Cortex of kidney (tissue), 1 donor: ENCODE data around the gene C9orf85.
"Not testable (repeated sequence)": the region's sequence is repeated elsewhere in the genome, so short reads cannot be mapped to it uniquely, and the experiment has no call there.

Experiments
- DNase-seq: peaks from one replicate; lab custom pipeline; 2025; lab: John Stamatoyannopoulos, UW

C9orf85 gene

DNA sequence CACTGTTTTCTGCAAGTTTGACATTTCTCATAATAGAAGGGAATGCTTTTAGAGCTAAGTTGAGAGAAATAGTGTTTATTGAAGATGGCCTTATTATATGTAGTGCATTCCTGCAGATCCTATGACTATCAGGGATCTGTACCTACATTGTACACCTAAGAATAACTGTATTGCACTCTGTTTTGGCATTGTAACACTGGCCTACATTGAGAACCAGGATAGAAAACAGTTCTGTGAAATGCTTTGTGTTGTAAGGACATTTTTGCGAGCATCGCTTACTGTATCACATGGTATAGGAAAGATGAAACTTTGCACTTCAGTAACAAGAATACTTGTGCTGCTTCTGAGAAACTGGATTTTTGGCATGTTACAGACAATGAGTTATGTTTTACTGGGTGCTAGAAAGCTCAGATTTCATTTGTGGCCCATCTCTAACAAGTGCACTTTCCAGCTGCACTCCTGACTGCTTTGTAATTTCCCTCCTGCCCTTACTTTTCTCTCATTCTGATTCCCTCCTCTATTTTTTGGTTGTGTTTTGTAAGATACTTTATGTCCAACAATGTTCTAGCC lies 30.6 kb downstream of the C9orf85 start:
- no peak for DNase-seq

DNA sequence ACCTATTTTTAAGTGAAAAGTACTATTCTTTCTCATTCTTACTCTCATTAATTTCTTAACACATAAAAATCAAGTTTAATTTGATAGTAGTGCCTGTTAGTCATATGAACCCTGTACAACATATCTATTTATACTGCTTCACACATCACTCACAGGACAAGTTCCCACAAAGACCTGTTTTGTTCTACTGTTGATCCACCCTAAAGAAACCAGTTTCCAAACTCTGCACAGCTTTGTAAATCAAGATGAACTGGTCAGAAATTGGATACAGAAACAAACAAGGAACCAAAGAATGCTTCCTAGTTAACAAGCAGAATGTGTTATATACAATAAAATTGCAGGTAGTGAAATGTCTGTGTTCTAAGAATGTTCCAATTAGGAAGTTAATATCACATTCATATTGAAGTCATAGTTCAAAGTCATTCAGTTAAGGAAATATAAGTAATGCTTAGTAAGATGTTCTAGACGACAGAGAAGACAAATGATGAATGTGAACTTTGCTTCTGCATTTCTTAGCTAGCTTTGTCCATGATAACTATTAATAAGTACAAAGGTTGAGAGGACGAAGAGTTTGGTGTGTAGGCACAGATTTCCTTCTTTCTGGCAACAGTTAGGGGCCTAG lies 33.4 kb downstream of the C9orf85 start:
- no peak for DNase-seq

DNA sequence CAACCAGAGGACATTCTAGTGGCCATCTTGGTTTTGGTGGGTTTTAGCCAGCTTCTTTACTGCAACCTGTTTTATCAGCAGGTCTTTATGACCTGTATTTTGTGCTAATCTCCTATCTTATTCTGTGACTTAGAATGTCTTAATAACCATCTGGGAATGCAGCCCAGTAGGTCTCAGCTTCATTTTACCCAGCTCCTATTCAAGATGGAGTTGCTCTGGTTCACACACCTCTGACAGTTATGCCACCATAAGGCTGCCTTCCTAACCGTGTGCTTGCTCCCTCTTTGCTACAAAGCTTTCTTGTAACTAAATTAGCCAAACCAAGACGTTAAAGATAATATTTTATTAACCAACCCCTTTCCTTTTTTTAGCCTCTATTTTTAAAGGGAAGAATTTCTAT lies 43.2 kb downstream of the C9orf85 start:
- not testable (repeated sequence) for DNase-seq

DNA sequence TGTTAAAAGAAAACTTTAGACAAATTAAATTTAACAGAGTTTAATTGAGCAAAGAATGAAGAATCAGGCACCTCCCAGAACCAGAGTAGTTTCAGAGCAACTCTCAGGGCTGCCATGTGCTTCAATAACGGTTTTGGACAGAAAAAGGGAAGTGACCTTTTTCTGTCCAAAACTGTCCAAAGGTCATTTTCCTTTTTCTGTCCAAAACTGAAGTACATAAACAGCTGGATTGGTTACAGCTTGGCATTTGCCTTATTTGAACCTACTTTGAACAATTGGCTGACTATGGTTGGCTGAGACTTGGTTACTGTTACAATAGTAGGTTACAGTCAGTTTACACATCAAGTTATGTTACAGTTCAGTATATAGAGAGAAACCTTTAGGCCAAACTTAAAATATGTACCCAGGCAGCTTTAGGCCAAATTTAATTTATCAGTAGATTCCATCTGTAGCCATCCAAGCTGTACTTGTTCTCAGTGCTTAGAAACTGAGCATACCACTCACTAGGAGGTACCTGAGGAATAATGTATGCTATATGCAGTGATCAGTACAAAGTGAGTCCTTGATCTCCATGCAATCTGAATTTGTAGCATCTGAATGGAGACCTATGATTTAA lies 44.0 kb downstream of the C9orf85 start:
- no peak for DNase-seq

DNA sequence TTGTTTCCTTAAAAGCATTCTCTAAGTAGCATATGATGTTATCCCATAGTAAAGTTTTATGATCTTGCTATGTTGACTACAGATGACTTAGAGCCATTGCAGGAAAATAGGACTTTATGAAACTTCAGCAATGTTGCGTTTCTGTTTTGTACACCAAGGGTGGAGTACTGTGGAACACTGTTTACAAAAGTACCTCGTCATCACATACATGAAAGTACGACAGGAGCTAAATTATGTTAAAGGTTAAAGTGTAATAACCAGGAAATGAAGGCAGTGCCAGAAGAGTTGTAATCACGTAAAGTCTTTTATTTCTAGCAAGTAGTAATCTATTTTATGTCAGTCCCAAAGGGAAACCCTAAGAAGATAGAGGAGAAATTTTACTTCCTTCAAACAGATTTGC lies 50.9 kb downstream of the C9orf85 start:
- DNase-seq = no peak

DNA sequence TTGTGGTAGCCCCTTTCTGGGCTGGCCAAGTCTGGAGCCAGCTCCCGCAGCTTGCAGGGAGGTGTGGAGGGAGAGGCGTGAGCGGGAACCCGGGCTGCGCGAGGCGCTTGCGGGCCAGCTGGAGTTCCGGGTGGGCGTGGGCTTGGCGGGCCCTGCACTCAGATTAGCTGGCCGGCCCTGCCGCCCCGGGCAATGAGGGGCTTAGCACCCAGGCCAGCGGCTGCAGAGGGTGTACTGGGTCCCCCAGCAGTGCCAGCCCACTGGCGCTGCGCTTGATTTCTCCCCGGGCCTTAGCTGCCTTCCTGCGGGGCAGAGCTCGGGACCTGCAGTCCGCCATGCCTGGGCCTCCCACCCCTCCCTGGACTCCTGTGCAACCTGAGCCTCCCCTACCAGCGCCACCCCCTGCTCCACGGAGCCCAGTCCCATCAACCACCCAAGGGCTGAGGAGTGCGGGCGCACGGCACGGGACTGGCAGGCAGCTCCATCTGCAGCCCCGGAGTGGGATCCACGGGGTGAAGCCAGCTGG lies 52.1 kb downstream of the C9orf85 start:
- not testable (repeated sequence) for DNase-seq

DNA sequence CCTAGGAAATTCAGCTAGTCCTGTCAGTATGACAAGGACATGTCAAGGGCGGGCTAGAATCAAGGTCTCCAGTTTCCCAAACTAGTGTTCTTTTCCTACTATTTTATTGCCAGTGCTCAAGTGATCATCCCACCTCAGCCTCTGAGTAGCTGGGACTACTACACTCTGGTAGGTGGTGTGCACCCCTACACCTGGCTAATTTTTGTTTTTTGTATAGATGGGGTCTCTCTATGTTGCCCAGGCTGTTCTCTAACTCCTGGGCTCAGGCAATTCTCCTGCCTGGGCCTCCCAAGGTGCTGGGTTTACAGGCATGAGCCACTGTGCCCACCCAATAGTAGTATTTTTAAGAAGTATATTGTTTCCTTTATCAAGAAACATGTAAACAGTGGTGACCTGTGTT lies 54.0 kb downstream of the C9orf85 start:
- DNase-seq = no peak

DNA sequence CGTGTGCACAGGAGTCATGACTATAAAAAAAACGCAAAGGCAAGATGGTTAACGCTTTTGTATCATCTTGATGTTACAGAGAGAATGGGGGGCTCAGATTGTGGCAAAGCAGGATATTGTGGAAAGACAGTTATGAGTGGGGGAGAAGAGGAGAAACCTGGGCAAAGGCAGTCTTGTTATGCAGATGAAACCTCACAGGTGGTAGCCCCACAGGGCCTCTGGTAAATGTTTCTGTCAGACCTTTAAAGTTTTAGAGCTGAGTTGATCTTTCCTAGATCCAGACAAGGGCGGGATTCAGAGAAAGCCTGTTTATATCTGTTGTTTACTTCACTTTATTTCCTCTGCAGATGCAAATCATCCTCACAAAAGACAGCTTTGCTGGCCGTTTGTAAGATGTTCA lies 55.2 kb downstream of the C9orf85 start:
- no peak for DNase-seq

DNA sequence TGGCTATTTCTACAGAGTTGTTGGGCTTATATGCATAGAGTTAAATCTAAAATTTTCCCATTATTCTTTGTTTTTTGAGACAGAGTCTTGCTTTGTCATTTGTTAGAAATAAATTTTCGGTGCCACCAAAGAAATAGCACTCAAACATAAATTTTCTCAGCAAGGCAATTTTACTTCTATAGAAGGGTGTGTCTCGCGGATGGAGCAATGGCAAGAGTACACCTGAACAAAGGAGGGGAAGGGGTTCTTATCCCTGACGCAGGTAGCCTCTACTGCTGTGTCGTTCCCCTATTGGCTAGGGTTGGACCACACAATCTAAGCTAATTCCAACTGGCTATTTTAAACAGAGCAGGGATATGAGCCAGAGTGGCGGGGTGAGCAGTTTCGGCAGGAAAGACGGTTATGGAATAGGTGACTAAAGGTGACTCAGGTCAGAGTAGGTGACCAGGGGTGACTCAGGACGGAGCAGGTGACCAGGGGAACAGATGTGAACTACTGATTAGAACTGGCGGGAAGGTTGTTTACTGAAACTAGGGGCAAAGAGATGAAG lies 57.2 kb downstream of the C9orf85 start:
- no peak for DNase-seq

DNA sequence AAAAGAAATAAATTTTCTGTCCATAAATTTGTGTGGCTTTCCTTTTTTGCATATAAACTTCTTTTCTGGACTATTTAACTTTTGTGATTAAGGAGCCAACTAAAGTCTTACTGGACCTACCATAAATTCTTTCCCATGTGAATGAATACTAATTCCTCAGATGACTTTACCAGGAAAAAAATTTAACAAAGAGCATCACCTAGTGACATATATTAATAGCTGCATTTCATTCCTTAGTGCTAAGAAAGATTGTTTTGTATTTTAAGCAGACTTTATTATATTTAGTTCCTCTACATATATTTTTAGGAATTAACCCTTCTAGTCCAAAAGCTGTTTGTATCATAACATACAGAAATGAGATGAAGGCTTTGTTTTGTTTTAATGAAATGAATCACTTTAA lies 64.4 kb downstream of the C9orf85 start:
- DNase-seq = no peak

DNA sequence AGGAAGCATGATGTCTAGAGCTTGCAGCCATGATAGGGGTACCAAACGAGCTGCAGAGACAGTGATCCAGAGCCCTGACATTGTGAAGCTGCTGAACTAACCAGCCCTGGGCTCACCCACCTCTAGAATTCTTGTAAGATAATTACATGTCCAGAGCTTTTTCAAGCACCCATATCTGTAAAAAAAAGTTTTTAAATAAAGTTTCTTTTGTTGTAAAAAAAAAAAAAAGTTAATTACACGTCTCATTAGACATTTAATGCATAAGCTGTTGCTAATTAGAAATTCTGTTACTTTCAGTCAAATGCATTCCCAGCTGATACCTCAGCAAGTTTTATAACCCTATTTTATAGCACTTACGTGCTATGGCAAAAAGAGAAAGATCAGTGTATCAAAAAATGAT lies 65.6 kb downstream of the C9orf85 start:
- no peak for DNase-seq

DNA sequence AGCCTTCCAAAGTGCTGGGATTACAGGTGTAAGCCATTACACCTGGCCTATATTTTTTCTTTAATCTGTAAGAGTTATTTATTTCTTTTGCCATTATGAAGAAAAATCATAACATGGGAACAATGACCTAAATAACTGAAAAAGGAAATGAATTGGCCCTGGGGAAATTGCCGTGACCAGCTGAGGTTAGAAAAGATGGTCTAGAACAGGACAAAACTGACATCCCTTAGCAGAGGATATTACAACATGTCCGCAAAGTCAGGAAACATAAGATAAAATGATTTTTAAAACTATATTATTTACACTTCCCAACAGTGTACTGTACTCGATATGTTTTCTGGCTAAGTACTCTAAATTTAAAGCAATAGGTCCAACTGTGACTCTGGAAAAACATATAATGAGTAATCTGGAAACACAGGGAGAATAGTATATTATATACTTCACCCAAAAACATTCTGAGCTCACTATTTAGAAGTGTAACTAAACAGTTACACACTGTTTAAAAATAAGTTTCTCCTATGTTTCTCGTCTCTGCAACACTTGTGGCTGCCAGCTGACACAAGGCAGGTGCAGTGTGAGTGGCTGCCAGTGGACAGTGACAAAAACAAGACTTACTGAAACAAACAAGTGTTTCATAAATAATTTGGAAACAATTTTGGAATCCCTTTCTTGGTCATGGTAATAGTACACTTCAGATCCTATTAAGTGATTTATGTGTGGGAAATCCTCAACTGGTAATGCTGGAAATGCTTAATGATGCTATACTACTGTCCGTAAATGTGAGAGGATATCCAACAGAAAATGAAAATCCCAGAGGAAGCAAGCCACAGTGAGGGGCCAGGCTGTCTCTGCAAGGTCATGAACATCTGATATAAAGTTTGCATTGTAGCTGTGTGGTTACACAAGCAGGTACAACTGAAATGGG lies 69.1 kb downstream of the C9orf85 start:
- no peak for DNase-seq

DNA sequence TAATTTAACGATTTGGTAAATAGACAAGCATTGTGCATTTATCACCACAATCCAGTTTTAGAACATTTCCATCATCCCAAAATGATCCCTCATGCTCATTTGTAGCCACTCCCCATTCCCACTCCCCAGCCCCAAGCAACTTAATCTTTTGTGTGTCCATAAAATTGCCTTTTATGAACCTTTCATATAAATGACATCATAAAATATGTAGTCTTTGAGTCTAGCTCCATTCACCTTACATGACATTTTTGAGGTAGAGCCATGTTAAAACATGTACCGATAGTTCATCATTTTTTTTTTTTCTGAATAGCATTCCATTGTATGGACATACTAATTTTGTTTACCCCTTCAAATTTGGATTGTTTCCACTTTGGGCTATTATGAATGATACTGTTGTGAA lies 70.5 kb downstream of the C9orf85 start:
- DNase-seq = no peak

DNA sequence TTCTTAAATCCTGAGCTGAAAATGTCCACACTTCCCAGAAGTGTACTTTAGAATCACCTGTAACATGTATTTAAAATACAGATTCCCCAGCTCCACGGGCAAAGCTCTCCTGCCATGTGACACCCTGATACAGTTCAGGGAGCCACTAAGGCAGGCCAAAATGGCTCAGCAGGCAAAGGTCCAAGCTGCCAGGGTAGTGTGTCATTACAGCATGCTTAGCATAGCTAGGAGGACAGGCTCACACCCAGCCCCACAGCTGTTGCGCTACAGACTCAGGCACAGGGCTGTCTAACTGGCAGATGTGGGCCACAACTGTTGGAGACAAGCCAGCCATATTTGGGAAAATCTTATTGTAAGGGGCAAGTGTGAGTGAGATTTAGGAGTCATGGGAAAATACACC lies 73.0 kb downstream of the C9orf85 start:
- DNase-seq = no peak

DNA sequence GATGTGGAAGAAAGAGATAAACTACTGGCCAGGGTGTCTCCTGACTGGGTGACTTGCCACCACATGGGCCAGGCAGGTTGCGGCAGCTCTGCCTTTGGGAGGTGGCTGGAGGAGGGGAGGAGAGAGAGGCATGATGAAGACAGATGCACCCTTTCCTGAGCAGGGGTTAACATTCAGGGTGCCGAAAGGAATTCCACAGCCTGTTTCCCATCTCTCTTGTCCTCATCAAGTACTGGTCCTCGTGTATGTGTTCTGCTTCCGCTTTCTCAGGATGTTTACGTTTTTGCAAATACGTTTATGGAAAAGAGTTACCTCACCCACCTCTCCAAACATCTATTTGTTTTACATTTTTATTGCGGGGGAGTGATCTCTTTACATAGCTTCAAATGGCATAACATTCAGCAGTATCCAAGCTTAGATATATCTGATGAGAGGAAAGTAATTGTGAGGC lies 73.4 kb downstream of the C9orf85 start:
- no peak for DNase-seq

DNA sequence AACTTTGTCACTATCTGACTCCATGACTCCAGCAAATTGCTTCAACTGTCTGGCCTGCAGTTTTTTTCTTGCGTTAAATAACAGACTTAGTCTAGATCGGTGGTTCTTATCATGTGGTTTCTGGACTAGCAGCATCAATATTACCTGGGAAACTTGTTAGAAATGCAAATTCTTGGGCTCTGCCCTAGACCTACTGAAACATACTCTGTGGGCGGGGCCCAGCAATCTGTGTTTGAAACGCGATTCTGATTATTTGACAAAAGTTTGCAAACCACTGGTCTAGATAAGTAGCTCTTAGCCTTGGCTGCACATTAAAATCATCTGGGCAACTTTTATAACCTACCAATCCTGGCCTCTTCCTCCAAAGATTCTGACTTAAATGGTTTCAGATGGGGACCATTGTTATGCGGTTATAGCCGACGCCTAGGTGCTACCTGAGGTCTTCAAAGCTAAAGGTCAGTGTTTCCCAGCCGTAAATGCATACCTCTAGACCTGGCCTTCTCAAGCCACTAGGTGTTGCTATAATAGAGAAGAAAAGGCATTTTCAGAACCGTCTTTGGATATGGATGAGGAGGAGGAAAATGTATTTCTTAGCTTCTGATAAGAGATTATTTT lies 74.0 kb downstream of the C9orf85 start:
- no peak for DNase-seq

DNA sequence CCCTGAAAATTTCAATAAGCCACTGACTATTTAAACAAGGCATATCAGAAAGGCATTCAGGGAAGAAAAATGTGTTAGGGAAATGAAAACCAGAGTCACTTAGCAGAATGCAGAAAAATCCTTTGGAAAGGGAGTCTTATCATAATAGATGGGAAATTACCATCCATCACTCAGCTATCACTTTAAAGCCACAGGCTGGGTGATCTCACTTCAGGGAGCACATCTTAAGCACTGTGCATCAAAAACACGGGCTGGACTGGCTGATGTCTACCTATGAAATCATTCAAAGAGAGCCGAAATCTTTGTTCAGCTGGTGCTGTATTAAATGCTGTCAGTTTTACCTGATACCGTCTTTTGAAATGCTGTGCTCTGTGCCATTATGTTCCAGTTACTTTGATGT lies 75.5 kb downstream of the C9orf85 start:
- DNase-seq = no peak

DNA sequence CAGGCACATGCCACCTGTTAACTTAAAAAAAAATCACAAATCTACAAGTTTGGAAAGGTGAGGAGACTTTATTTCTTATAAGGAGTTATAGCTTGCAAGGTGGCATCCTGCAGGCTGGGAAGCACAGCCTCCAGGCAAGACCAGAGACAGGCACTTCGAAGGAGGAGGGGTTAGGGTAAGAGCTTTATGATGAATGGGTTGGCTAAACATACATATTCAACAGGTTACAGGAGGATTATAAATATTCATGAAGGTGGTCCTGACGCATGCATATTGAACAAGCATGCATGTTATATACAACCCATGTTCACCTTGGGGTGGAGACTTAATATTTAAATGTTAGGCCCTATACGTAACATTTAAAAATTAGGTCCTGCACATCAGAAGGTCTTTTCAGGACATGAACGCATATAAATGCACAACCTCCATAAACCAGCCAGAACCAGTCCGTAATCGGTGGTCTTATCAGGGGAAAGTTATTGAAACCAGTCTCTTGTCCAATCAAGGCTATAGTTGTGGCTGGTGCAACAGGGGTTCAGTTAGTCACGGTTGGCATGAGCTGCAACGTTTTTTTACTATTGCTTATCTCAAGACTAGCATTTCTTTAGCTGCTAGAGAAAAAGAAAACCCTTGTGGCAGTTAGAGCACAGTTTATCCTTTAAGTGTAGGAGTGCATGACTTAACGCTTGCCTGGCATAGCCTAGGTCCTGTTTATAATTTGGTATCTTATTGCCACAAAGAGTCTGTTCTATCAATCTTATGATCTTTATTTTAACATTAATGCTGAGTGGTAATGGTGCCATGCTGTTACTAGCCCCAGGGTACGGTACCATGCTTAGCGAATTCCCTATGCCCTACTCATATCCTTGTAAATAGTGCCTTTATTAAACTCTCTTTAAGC lies 76.3 kb downstream of the C9orf85 start:
- DNase-seq = no peak

DNA sequence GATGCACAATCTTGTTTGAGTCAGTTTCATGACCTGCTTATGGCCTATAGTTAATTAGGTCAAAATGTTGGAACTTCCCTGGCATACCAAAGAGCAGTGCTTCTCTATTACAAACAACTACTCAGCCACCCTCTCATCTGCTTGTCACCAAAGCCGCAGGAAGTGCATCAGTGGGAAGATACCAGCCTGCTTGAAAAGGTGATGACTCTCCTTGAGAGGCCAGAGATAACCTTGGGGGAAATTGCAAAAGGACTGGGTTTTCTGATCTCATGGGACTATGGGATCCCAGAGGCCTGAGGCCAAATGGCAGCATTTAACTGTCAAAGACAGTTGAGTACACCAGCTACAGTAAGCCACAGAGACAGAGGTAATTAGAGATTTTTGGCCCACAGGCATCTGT lies 79.0 kb downstream of the C9orf85 start:
- DNase-seq = no peak

DNA sequence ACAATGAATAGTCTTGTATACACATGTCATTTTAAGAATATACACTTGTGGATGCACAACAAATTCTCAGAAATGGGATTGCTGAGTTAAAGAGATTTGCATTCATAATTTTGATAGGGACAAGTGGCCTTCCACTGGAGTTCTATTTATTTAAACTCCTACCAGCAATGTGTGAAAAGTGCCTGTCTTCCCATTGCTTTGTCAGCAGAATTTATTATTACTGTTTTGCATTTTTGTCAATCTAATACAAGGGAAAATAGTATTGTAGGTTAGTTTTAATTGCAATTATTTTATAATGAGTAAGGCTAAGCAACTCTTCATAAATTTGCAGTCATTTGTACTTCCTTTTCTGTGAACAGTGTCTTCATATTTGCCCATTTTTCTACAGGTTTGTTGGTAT lies 94.0 kb downstream of the C9orf85 start:
- no peak for DNase-seq

DNA sequence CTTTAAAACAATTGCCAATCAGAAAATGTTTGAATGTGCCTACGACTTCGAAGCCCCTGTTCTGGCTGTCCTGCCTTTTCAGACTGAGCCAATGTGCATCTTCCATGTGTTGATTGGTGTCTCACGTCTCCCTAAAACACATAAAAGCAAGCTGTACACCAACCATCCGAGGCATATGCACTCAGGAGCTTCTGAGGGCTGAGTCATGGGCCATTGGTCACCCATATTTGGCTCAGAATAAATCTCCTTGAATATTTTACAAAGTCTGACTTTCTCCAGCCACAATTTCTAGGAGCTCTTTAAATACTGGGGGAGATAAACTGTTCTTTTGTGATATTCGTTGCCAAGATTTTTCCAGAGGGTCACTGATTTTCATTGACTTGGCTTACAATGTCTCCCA lies 95.1 kb downstream of the C9orf85 start:
- no peak for DNase-seq
